Memory B cell (primary cell): Measurements from ENCODE around the gene KRT73.

ENCODE experiments used
- ATAC-seq: fragments of 150-1000 bp; cut with Tn5 transposase; 2 replicates; pipeline ENCODE4 v1.10.0; 2021; ENCODE audit warnings: low read depth, mild to moderate bottlenecking, moderate library complexity
- DNase-seq, 2 donors: peaks; one replicate each; pipeline ENCODE4 v3.0.0; 2022; ENCODE audit warnings: low spot score in 2 of 2
- H3K27ac Mint-ChIP-seq: one replicate; pipeline ENCODE4 v1.8.0; 2022; ENCODE audit warnings: mild to moderate bottlenecking, moderate library complexity, mixed read lengths
- H3K27me3 Mint-ChIP-seq: one replicate; pipeline ENCODE4 v1.8.0; 2022; ENCODE audit warnings: mixed read lengths
- H3K36me3 Mint-ChIP-seq: one replicate; pipeline ENCODE4 v1.8.0; 2022; ENCODE audit warnings: mild to moderate bottlenecking, mixed read lengths
- H3K4me1 Mint-ChIP-seq: one replicate; pipeline ENCODE4 v1.8.0; 2022; ENCODE audit warnings: mixed read lengths
- H3K4me3 Mint-ChIP-seq: one replicate; pipeline ENCODE4 v1.8.0; 2022; ENCODE audit warnings: mild to moderate bottlenecking, moderate library complexity, mixed read lengths
- H3K9me3 Mint-ChIP-seq: one replicate; pipeline ENCODE4 v1.8.0; 2022; ENCODE audit warnings: mixed read lengths

KRT73 gene

DNA sequence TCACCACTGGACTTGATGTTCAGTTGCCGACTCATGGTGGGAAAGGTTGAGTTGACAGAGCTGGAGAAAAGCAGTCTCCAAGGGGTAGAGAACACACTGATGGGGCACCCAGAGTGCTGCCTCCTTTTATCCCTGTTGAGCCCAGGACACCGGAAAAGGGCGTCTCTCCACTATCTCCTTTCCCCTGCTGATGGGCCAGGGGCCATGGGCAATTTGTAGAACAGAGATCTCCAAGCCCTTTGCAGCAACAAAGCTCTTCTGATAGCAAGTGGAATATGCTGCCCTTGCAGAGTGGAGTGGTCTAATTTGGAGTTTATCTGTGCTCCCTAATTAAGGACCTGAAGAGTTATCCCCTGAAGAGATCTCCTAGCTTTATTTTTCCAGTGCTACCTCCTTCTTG, 44.6 kb downstream of the KRT73 start, which contains the start of gene KRT74:
Gene KRT74, minus strand, starts transcription at position 101 of the 400 bp plus-strand sequence. Its CDS starts 66 bp downstream, at position 35.
- ATAC-seq (no peak), DNase-seq (no peak)
- Mint-ChIP-seq H3K36me3 (no peaks in the 10 kb centered on the region), H3K27me3 (peaks cover 6% of the 10 kb centered on the region), H3K9me3 (no peaks in the 10 kb centered on the region), H3K4me1 (no peaks in the 10 kb centered on the region), H3K27ac (no peak within 1 kb of the TSS), H3K4me3 (no peak within 1 kb of the TSS)

DNA sequence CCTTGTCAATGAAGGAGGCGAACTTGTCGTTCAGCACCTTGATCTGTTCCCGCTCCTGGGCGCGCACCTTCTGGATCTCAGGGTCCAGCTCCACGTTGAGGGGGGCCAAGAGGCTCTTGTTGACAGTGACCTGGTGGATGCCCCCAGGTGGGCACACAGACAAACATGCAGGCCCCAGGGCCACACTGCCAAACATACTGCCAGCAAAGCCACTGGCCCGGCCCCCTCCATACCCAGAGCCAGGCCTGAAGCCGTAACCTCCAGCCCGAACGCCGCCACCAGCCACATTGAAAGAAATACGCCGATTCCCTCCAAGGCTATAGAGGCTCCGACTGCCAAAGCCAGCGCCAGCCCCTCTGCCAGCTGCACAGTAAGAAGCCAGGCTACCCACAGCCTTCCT, 45.1 kb downstream of the KRT73 start:
- Mint-ChIP-seq H3K27ac (no peak overlapping the region), H3K9me3 (no peaks in the 10 kb centered on the region), H3K27me3 (peaks cover 6% of the 10 kb centered on the region), H3K36me3 (no peaks in the 10 kb centered on the region), H3K4me1 (no peaks in the 10 kb centered on the region), H3K4me3 (no peak overlapping the region)
- ATAC-seq (no peak), DNase-seq (no peak)

DNA sequence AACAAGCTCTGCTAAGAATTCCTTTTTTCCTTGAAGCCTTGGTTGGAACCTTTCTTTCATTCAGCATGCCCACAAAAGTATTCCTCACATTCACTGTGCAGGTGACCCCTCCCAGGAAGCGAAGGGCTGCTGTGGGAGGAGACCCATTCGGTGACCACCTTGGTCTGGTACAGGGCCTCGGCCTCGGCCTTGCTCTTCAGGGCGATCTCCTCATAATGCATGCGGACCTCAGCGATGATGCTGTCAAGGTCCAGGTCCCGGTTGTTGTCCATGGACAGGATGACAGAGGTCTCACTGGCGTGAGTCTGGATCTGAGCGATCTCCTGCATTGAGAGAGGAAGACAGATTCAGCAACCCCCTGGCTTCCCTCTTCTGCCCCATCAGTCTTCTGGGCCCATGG, 47.8 kb downstream of the KRT73 start:
- Mint-ChIP-seq H3K9me3 (no peaks in the 10 kb centered on the region), H3K4me3 (no peak overlapping the region), H3K4me1 (no peaks in the 10 kb centered on the region), H3K36me3 (no peaks in the 10 kb centered on the region), H3K27ac (no peak overlapping the region), H3K27me3 (peaks cover 7% of the 10 kb centered on the region)
- ATAC-seq: no peak
- no peak for DNase-seq

DNA sequence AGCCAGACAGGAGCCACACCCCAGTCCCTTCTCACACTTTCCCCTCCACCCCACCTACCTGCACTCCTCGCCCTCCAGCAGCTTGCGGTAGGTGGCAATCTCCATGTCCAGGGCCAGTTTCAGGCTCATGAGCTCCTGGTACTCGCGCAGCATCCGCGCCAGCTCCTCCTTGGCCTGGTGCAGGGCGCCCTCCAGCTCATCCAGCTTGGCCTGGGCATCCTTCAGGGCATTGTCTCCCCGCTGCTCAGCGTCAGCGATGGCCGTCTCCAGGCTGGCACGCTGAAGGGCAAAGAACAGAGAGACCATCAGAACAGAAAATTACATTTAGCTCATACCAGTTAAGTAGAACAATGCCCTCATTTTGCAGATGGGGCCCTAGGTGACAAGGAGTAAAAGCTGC, 50.2 kb downstream of the KRT73 start:
- H3K27me3 Mint-ChIP-seq: peaks cover 14% of the 10 kb centered on the region
- no peaks in the 10 kb centered on the region for H3K4me1 Mint-ChIP-seq
- H3K27ac Mint-ChIP-seq: no peak overlapping the region
- H3K4me3 Mint-ChIP-seq: no peak overlapping the region
- DNase-seq (no peak), ATAC-seq (no peak)
- no peaks in the 10 kb centered on the region for H3K36me3 Mint-ChIP-seq
- no peaks in the 10 kb centered on the region for H3K9me3 Mint-ChIP-seq

DNA sequence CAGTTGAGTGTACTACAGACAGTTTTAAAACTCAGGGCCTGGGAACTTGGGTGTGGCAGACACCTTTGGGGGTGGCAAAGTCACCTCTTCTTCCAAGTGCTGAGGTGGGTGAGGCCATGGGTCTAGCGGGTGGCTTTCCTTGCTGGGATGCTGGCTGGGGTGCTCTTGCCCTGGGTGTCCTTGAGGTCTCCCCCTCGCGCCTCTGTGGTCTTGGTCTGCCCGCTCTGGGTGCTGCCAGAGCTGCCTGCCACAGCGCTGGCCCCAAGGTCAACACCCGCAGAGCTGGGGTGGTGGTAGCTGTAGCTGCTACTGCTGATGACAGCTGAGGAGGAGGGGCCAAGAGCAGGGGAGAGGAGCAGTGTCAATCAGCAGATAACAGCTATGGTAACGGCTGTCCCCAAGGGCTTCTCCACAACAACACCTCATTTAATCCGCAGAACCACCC, 51.5 kb downstream of the KRT73 start:
- H3K27me3 Mint-ChIP-seq: peaks cover 10% of the 10 kb centered on the region
- H3K4me3 Mint-ChIP-seq: no peak overlapping the region
- ATAC-seq: no peak
- H3K9me3 Mint-ChIP-seq: no peaks in the 10 kb centered on the region
- H3K4me1 Mint-ChIP-seq: no peaks in the 10 kb centered on the region
- no peak overlapping the region for H3K27ac Mint-ChIP-seq
- no peaks in the 10 kb centered on the region for H3K36me3 Mint-ChIP-seq
- no peak for DNase-seq

DNA sequence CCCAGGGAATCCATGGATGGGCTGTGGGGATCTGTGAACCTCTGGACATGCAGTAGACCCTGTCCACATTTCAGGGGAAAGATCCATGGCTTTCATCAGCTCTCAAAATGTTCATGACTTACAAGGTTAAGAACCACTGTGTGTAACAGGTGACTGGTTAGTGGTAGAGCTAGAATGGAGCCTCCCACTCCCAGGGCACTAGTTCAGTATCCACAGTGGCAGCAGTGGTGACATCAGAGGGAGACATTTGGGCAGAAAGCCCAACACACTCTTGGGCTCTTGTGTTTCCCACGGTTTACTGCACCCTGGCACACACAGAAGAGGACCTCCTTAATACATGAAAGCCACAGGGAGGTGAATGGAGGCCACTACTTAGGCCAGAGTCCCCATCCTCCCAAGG, 53.8 kb downstream of the KRT73 start:
- peaks cover 10% of the 10 kb centered on the region for H3K27me3 Mint-ChIP-seq
- DNase-seq: no peak
- no peak overlapping the region for H3K27ac Mint-ChIP-seq

DNA sequence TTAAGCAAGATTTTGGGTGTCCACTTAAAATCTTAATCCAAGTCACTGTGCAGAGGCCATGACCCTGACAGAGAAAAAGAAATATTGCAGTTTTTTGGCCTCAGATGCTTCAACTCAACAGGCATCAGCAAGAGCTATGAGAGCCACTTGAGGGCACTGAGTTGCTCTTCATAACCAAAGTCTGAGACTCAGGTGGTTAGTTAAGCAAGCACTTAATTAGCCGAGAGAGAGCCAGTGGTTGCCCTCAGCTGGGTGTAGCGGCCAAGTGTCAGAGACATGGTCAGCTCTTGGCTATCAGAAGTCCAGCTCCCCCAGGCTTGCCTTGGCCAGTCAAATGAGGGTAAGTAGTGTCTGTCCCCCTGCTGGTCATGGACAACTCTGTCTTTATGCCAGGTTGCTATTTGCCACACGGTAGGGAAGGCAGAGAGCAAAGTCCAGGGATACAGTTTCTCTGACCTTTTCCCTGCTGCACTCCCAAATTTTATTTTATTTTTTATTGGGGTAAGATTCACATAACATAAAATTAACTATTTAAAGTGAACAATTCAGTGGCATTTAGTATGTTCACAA, 56.4 kb downstream of the KRT73 start:
- Mint-ChIP-seq H3K4me3 (no peak overlapping the region), H3K4me1 (no peaks in the 10 kb centered on the region), H3K36me3 (no peaks in the 10 kb centered on the region), H3K27ac (no peak overlapping the region), H3K9me3 (no peaks in the 10 kb centered on the region), H3K27me3 (peaks cover 16% of the 10 kb centered on the region)
- ATAC-seq (no peak), DNase-seq (no peak)

More for the DNA sequence above, 53.8 kb downstream of the KRT73 start:
- Mint-ChIP-seq H3K36me3 (no peaks in the 10 kb centered on the region), H3K4me3 (no peak overlapping the region), H3K9me3 (no peaks in the 10 kb centered on the region), H3K4me1 (no peaks in the 10 kb centered on the region)
- no peak for ATAC-seq

DNA sequence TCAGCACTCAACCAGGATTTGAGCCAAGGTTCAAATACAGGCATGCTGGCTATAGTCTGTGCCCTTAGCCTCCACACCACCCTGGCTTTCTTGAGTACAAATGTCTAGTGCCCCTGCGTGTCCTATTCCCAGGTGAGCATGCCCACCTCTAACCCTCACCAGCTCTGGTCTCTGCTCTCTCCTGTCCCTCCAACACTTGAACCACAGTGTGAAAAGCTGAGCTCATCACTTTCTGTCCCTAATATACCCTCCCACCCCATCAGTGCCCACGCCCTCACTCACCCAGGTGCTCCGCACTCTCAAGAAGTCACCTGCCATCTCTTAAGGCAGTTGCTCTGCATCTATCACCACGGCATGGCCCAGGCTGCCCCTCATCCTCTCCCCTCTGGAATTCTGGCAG, 58.4 kb downstream of the KRT73 start:
- no peaks in the 10 kb centered on the region for H3K4me1 Mint-ChIP-seq
- DNase-seq (no peak), ATAC-seq (no peak)
- no peak overlapping the region for H3K4me3 Mint-ChIP-seq
- H3K9me3 Mint-ChIP-seq: no peaks in the 10 kb centered on the region
- H3K27ac Mint-ChIP-seq: no peak overlapping the region
- peaks cover 18% of the 10 kb centered on the region for H3K27me3 Mint-ChIP-seq
- H3K36me3 Mint-ChIP-seq: no peaks in the 10 kb centered on the region

DNA sequence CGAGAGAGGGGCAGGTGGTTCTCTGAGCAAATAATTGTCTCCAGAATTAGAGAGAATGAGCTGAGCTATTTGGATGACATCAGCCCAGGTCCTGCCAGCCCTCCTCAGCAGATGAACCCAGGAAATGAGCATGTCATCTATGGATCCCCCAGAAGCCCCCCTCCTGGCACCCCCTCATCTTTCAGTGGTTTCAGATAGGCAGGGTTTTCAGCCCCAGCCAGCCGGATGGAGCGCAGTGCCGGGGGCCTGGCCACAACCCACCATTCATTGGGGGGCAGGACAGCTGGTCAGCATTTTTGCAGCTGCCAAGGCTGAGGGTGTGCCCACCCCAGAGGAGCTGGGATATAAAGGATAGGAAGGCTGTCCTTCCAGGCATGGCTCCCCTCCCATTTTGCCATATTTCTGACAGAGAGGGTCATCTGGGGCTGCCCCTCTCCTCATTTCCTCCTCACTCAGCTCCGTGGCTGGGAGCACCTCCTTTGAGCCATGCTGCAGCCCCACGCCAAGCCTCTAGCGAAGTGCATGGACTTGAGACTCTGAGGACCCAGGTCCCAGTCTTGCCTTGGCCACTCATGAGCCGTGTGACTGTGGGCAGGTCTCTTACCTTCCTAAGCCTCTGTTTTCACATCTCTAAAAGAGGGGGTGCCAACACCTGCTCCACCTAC, 59.4 kb downstream of the KRT73 start:
- no peak for ATAC-seq
- H3K9me3 Mint-ChIP-seq: no peaks in the 10 kb centered on the region
- no peak overlapping the region for H3K27ac Mint-ChIP-seq
- no peak overlapping the region for H3K4me3 Mint-ChIP-seq
- no peak for DNase-seq
- H3K36me3 Mint-ChIP-seq: no peaks in the 10 kb centered on the region
- H3K4me1 Mint-ChIP-seq: no peaks in the 10 kb centered on the region
- peaks cover 18% of the 10 kb centered on the region for H3K27me3 Mint-ChIP-seq
